GM18870 (cell line): Measurements from ENCODE around the gene SPPL2C.
"Not testable (repeated sequence)": the region's sequence is repeated elsewhere in the genome, so short reads cannot be mapped to it uniquely, and the experiment has no call there.

Experiments used
- ATAC-seq: cut with Tn5 transposase; IDR thresholded peaks from one replicate; pipeline ENCODE4 v1.9.1; 2021; ENCODE audit warnings: moderate library complexity; ENCODE audit not compliant: unreplicated experiment

SPPL2C gene

DNA sequence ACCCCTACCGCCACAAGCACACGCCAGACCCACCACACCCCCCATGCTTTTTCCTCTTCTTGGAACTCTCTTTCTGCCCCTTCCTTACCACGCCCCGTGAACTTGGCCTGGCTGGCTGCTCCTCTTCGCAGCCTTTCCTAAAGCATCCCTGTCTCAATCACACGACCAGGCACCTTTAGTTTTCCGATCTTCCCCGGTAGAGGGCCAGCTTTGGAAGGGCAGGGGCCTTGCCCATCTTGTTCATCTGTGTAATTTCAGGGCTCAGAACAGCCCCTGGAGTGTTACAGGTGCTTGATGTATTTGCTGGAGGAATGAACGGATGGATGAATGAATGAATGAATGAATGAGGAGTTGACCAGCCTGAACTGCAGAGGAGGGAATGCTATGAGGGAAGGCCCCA, 3.7 kb downstream of the SPPL2C start:
- ATAC-seq = no peak

DNA sequence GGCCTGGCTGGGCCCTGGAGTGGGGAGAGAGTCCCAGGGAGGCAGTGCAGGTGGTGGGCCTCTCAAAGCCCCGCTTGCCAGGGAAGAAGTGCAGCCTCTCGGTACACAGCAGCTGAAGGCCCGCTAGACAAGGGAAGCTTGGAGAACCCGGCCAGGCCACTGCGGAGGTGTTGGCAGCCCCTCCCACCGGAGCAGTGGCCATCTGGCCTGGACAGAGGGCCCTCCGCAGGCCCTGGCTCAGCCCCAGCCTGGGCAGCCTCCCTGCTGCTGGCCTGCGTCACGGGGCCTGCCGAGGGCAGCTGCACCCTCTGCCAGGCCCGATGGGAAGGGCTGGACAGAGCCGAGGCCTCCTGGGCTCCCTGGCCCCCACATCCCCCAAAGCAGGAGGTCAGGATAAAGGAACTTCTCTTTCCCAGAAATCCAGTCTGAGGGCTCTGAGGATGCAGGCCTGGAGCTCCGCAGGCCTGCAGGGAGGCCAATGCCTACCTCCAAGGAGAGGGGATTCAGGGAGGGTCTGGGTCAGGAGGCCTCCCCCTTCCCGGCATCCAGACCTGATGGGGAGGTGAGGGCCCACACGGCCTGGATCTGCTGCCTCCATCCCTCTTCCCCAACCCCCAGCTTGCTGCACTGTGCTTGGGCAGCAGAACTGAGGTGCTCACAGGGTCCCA, 4.3 kb downstream of the SPPL2C start:
- no peak for ATAC-seq

DNA sequence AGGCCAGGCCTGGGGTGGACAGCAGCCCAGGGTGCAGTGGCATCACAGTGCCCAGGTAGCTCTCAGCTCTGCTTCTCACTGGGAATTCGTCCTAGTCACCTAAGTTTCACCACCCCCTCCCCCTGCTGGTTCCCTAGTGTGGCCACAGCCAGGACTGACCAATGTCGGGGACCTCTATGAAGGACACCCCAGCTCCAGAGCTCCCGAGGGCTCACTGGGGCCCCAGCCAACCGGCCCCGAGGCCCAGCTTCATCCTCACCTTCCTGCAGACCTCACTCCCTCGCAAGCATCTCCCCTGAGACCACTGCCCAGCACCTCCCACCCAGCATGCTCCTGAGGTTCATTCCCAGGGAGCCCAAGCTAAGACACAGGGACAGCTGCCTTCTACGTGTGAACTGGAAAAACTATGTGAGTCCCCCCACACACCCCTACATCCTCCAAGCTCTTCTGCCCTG, 4.9 kb downstream of the SPPL2C start:
- no peak for ATAC-seq

- no peak for ATAC-seq
These were observed 5.3 kb downstream of the SPPL2C start for GRCh38 chr17:45850011-45850410.

DNA sequence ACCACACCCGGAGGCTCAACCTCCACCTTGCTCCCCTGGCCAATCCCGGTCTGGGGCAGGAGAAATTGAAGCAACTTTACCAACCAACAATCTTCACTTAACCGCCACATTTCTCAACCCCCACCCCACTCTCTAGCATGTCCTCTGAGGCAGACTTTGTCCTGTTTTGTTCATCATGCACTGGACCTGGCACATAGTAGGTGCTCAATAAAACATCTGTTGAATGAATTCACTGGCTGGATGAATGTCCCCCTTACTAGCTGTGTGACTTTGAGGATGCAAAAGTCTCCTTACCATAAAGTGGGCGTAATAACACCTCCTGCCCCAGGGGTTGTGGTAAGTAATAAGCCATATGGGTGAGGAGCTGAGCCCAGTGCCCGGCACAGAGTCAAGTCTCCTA, 5.8 kb downstream of the SPPL2C start:
- no peak for ATAC-seq

DNA sequence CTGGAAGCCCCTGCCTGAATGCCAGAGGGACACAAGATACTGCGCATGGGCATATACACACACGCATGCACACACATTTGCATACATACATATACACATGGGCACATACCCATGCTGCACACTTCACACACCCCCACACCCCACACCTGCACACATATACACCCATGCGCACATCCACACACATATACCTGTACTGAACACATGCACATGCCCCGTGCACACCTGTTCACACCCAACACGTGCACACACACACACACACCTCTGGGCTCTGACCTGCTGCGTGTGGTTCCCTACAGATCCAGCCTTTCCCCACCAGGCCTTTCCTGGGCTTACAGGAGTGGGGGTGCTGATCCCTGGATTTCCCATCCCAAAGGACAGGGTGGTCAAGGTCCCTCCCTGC, 6.3 kb downstream of the SPPL2C start:
- no peak for ATAC-seq

DNA sequence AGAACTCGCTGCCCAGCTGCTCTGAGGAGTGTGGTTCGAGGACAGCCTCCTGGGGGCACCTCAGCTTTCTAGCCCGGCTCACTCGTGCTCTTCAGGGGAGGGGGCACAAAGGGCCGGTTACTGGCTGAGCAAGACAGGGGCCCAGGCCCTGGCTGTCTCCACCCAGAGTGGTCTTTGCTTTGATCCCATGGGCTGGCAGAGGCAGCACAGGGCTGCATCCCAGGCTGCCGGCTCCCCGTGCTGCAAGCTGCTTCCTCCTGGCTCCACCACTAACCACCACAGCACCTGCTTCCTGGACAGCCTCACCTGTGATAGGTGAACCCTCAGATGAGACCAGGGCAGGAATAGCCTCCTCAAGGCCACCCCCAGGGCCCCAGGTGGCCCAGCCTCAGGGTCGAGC, 6.8 kb downstream of the SPPL2C start:
- no peak for ATAC-seq

DNA sequence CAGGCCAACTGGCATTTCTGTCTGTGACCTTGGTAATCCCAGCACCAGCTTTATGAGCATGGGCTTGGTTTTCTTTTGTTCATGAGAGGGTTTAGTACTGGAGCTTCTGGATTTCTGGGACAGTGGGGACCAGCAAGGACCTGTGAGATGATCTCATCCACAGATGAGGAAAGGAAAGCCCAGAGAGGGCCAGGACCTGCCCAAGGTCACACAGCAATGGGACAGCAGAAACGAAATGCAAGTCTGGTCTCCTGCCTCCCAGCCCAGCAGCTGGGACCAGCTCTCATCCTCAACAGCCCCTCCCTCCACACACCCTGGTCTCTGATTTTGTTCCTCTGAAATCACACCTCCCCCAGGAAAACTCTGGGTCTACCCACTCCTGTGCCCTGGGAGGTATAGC, 7.2 kb downstream of the SPPL2C start:
- ATAC-seq = no peak

DNA sequence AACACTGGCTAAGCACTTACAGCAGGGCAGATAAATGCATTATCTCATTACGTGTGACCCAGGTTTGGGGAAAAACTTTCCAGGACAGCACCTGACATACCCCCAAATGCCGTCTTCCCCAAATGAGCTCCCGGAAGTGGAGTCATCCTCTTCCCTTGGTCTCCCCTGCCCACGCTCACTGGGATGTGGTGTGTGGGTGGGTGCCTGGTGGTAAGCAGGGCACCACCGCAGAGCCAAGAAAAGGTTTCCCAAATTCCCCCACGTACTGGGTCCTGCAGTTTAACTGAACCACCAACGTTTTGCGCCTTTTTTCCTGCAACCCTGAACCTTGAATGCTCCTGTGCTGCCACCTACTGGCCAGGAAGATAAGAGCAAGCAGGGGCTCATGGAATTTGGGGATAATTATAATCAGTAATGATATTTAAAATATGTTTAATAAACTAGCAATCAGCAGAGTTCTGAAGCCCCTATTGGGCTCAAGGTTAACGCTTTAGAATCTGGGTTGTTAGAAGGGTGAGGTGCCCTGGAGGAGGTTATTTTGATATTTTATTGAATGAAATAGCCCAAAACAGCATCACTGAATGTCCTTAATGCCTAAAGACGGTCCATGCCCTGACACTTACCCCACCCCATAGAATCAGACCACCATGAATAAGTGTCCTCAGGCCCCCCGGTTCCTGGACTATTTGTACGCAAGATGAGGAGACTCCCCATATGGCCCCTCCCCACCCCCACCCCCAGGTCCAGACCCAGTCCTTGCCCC, 8.0 kb downstream of the SPPL2C start:
- no peak for ATAC-seq

- ATAC-seq = no peak
These were observed 9.5 kb downstream of the SPPL2C start for GRCh38 chr17:45854209-45854608.

- no peak for ATAC-seq
These were observed 11.1 kb downstream of the SPPL2C start for GRCh38 chr17:45855691-45856336.

- no peak for ATAC-seq
These were observed 13.5 kb downstream of the SPPL2C start for GRCh38 chr17:45857977-45858708.

DNA sequence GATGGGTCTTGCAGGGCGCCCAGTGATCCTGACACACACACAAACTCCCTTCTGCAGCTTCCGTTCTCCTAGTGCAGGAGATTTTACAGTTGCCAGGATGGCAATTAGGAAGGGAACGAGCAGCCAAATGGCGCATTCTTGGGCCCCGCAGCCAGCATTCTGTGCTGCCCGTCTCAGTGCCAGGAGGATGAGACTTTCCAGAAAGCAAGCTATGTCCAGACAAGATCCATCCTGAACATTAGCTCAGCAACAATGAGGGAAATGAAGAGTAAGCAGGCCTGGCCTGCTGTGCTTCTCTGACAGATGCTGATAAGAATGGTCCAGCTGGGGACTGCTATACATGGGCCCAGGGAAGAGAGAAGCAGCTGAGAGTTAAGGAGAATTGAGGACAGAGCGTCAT, 16.5 kb downstream of the SPPL2C start:
- no peak for ATAC-seq

- not testable (repeated sequence) for ATAC-seq
These were observed 17.4 kb downstream of the SPPL2C start for GRCh38 chr17:45862127-45862526.

DNA sequence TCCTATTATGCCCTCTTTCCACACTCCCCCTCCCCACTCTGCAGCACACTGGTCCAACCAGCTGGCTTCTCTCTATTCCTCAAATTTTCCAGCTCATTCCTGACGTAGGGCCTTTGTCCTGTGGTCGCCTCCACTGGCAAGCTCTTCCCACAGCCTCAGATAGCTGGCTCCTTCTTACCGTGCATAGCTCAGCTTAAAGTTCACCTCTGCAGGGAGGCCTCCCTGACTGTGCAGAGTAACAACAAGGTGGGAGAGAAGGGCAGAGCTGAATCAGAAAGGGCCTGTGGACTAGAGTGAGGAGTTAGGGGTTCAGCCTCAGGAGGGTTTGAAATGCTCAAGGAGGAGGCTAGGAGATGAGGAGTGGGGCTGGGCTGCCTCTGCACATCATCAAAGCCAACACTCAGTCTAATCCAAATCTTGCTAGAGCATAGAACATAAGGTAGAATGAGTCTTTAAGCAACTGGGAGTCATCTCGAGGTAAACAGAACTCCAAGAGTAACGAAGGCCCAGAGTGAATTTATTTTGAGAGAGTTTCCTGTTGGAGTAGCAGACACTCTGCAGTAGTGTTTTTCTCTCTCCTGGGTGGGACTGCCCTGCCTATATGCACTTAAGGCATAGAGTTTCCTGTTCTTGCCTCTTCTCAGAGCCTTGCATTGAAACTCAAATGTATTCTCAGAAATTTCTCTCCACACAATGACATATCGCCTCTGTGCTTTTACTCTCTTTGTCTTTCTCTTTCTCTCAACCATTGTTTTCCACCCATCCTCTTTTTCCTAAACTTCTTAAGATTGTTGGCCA, 19.4 kb downstream of the SPPL2C start:
- ATAC-seq = no peak

DNA sequence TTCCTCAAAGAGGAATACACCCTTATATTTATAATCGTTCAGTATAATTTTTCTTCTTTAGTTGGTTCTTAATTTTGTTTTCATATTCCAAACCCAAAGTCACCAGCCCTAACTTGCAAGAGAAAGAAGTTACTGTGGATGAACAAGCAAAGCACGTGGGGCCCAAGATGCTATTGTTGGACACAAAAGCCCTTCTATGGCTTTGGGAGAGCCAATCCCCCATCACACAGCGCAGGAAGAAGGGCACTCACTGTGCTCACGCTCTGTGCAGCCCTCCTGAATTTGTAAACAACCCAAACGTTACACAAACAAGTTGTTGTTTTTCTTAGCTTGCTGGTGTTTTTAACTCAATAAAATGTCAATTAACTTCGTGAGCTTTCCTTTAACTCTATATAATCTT, 22.5 kb downstream of the SPPL2C start:
- ATAC-seq = no peak

GRCh38 chr17:45867702-45868101, 23.0 kb downstream of the SPPL2C start:
- ATAC-seq = no peak

DNA sequence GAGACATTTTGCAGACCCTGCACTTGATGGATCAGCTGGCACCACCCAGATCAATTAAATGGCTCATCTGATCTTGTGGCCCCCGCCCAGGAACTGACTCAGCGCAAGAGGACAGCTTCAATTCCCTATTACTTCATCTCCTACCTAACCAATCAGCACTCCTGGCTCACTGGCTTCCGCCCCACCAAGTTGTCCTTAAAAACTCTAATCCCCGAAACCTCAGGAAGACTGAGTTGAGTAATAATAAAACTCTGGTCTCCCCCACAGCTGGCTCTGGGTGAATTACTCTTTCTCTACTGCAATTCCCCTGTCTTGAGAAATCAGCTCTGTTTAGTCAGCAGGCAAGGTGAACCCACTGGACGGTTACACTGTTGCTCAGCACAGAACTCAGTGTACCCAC, 23.6 kb downstream of the SPPL2C start:
- no peak for ATAC-seq

- ATAC-seq = no peak
These were observed 25.1 kb downstream of the SPPL2C start for GRCh38 chr17:45869676-45870341.

- no peak for ATAC-seq
These were observed 25.8 kb downstream of the SPPL2C start for GRCh38 chr17:45870342-45870974.
